HFFc6 (cell line): ENCODE measurements around the gene ULBP3. TPM values are rescaled to one million over a fixed set of nuclear protein-coding genes. Genes with fewer than 3 reads are reported as not detected.

Experiments used
- DNase-seq: peaks from one replicate; pipeline ENCODE4 v3.0.0-alpha.2; 2018
- H3K27ac Mint-ChIP-seq: 2 replicates; pipeline ENCODE4 v1.8.0; 2020; ENCODE audit warnings: mild to moderate bottlenecking, mixed read lengths
- H3K27me3 Mint-ChIP-seq: 2 replicates; pipeline ENCODE4 v1.8.0; 2021; ENCODE audit warnings: mild to moderate bottlenecking, moderate library complexity, mixed read lengths; ENCODE audit not compliant: insufficient read depth
- H3K36me3 Mint-ChIP-seq: 2 replicates; pipeline ENCODE4 v1.8.0; 2021; ENCODE audit warnings: low read depth, mixed read lengths
- H3K4me1 Mint-ChIP-seq: 2 replicates; pipeline ENCODE4 v1.8.0; 2020; ENCODE audit warnings: low read depth, mixed read lengths
- H3K4me3 Mint-ChIP-seq: 2 replicates; pipeline ENCODE4 v1.8.0; 2020; ENCODE audit warnings: mild to moderate bottlenecking, moderate library complexity, mixed read lengths
- H3K9me3 Mint-ChIP-seq: 2 replicates; pipeline ENCODE4 v1.8.0; 2020; ENCODE audit warnings: mild to moderate bottlenecking, mixed read lengths
- total RNA-seq, 6 experiments: library from RNA; stranded (reverse); fragmentation: NEBNext Ultra II Directional; extraction: Animal tissue kit (Norgen Biotek cat#: 25700); gene quantifications; 2 replicates in 1 of 6; 3 replicates in 5 of 6; pipeline ENCODE4 v1.2.3, GENCODE V29; 2021
- TF ChIP-seq, protein P1 (sequence below): fragments of 200-600 bp; sonication (generic); IDR thresholded peaks from 2 replicates; pipeline ENCODE4 v1.5.0; 2021; ENCODE audit warnings: antibody characterized with exemption, mild to moderate bottlenecking

Gene ULBP3
- total RNA-seq, 6 experiments from 2014 or later = 11.2 to 15.8 (median 12.7) TPM

- TF ChIP-seq, protein P1, sequence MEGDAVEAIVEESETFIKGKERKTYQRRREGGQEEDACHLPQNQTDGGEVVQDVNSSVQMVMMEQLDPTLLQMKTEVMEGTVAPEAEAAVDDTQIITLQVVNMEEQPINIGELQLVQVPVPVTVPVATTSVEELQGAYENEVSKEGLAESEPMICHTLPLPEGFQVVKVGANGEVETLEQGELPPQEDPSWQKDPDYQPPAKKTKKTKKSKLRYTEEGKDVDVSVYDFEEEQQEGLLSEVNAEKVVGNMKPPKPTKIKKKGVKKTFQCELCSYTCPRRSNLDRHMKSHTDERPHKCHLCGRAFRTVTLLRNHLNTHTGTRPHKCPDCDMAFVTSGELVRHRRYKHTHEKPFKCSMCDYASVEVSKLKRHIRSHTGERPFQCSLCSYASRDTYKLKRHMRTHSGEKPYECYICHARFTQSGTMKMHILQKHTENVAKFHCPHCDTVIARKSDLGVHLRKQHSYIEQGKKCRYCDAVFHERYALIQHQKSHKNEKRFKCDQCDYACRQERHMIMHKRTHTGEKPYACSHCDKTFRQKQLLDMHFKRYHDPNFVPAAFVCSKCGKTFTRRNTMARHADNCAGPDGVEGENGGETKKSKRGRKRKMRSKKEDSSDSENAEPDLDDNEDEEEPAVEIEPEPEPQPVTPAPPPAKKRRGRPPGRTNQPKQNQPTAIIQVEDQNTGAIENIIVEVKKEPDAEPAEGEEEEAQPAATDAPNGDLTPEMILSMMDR = no peak
- Mint-ChIP-seq H3K27me3 (peaks cover 69% of the 10 kb centered on the region), H3K36me3 (no peaks in the 10 kb centered on the region; the same call in 1 of the 2 replicates), H3K4me1 (peaks cover 7% of the 10 kb centered on the region), H3K27ac (no peak overlapping the region), H3K4me3 (peak overlapping the region; percentile 57; the same call in 1 of the 2 replicates), H3K9me3 (peaks cover 12% of the 10 kb centered on the region; the same call in 1 of the 2 replicates)
- no peak for DNase-seq
Measured at GRCh38 chr6:150038202-150039062, 30.5 kb downstream of the ULBP3 start.

DNA sequence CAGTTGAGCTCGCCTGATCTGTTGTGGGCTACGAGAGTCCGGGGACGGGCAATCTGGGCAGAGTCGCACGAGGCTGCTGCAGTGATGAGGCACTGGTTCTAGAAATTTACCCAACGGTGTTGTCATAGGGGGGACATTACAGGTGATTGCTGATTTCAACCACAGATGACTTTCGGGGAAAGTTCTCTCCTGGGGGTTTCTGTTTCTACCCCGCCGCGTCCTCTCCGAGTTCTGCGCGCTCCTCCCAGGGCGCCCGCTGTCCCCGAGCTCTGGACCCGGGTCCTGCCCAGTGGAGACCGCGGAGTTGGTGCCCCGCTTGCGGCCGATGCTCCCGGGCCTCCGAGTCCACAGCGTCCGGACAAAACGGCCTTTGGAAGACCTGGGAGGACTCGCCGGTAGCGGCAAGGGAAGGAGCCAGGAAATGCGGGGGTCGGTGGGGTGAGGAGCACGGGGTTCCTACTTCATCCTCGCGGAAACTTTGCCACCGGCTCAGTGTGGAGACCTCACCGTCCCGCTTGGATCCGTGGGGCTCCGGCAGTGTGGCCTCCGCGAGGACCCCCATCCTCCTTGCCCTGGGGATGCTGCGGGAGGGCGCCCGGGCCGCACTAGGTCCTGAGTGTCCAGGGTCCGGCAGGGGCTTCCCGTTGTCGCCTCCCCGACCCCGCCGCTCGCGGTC is 31.3 kb downstream of the ULBP3 start:
- H3K27me3 Mint-ChIP-seq = peaks cover 62% of the 10 kb centered on the region
- no peak for DNase-seq
- TF ChIP-seq, protein P1 = no peak
- H3K9me3 Mint-ChIP-seq = peaks cover 12% of the 10 kb centered on the region; the same call in 1 of the 2 replicates
- H3K4me1 Mint-ChIP-seq = peaks cover 12% of the 10 kb centered on the region
- H3K4me3 Mint-ChIP-seq = peak overlapping the region; percentile 59
- H3K36me3 Mint-ChIP-seq = no peaks in the 10 kb centered on the region; the same call in 1 of the 2 replicates
- no peak overlapping the region for H3K27ac Mint-ChIP-seq

DNA sequence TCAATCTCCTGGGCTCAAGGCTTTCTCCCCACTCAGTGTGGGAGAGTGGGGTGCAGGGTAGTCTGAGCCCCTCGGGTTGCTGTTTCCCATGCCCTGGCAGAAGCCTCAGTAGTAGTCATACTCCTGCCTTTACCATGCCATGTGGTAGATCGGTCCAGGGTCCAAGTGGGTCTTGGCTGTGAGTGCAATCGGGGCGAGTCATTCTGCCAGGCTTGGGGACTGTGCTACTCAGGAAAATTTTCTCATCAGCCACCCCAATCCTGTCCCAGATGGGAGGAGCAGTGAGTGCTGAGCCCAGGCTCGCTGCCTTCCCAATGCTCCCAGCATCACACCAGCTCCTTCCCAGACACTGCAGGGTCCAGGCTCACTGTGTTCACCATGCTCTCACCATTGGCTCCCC is 32.8 kb downstream of the ULBP3 start:
- Mint-ChIP-seq H3K27me3 (peaks cover 63% of the 10 kb centered on the region), H3K36me3 (no peaks in the 10 kb centered on the region; the same call in 1 of the 2 replicates), H3K27ac (no peak overlapping the region), H3K4me3 (no peak overlapping the region), H3K4me1 (peaks cover 12% of the 10 kb centered on the region), H3K9me3 (peaks cover 12% of the 10 kb centered on the region; the same call in 1 of the 2 replicates)
- TF ChIP-seq, protein P1 = no peak
- DNase-seq = no peak

GRCh38 chr6:150033207-150033771 is 35.6 kb downstream of the ULBP3 start:
- no peak for DNase-seq
- Mint-ChIP-seq H3K4me1 (peaks cover 12% of the 10 kb centered on the region), H3K36me3 (no peaks in the 10 kb centered on the region; the same call in 1 of the 2 replicates), H3K9me3 (peaks cover 12% of the 10 kb centered on the region; the same call in 1 of the 2 replicates), H3K27me3 (peaks cover 63% of the 10 kb centered on the region), H3K27ac (no peak overlapping the region), H3K4me3 (no peak overlapping the region)
- TF ChIP-seq, protein P1 = no peak

- Mint-ChIP-seq H3K27ac (no peak overlapping the region), H3K4me1 (peaks cover 12% of the 10 kb centered on the region), H3K9me3 (peaks cover 12% of the 10 kb centered on the region; the same call in 1 of the 2 replicates), H3K27me3 (peaks cover 68% of the 10 kb centered on the region), H3K4me3 (no peak overlapping the region), H3K36me3 (no peaks in the 10 kb centered on the region; the same call in 1 of the 2 replicates)
- TF ChIP-seq, protein P1 = no peak
- no peak for DNase-seq
Measured at GRCh38 chr6:150032598-150032997, 36.3 kb downstream of the ULBP3 start.
